Liver (tissue), 9 donors: ENCODE data around the gene ERP27. TPM values are rescaled to one million over a fixed set of nuclear protein-coding genes. Genes with fewer than 3 reads are reported as not detected.

Experiments
- DNase-seq: peaks from one replicate; pipeline ENCODE4 v3.0.0-alpha.2; 2017; ENCODE audit warnings: low spot score
- H3K27ac ChIP-seq, 2 donors: one replicate each; pipeline ENCODE4 v1.7.0; 2013; ENCODE audit warnings: inconsistent platforms in 2 of 2, low read length in 2 of 2, control low read depth in 1 of 2, low read depth in 1 of 2, mild to moderate bottlenecking in 1 of 2
- H3K27me3 ChIP-seq, 4 donors: one replicate each; pipeline versions ENCODE4 v1.6.1 to v1.7.0; 2013; ENCODE audit warnings: low read length in 3 of 4, inconsistent platforms in 1 of 4, mild to moderate bottlenecking in 1 of 4, moderate library complexity in 1 of 4; ENCODE audit not compliant: control insufficient read depth in 4 of 4, insufficient read depth in 4 of 4
- H3K36me3 ChIP-seq, 4 donors: one replicate each; pipeline versions ENCODE4 v1.6.1 to v1.7.0; 2013; ENCODE audit warnings: low read length in 3 of 4, mild to moderate bottlenecking in 3 of 4, low read depth in 1 of 4, moderate library complexity in 1 of 4; ENCODE audit not compliant: control insufficient read depth in 4 of 4, insufficient read depth in 3 of 4
- H3K4me1 ChIP-seq, 4 donors: one replicate each; pipeline versions ENCODE4 v1.6.1 to v1.7.0; 2013; ENCODE audit warnings: low read length in 3 of 4, mild to moderate bottlenecking in 3 of 4, moderate library complexity in 1 of 4; ENCODE audit not compliant: control insufficient read depth in 4 of 4, insufficient read depth in 4 of 4
- H3K4me3 ChIP-seq, 3 donors: one replicate each; pipeline versions ENCODE4 v1.6.1 to v1.7.0; 2013; ENCODE audit warnings: low read length in 3 of 3, control low read depth in 1 of 3, low read depth in 1 of 3, mild to moderate bottlenecking in 1 of 3
- H3K9ac ChIP-seq, 2 donors: one replicate each; pipeline ENCODE4 v1.7.0; 2013; ENCODE audit warnings: low read length in 2 of 2, mild to moderate bottlenecking in 2 of 2, moderate library complexity in 2 of 2, control low read depth in 1 of 2, low read depth in 1 of 2
- H3K9me3 ChIP-seq, 4 donors: one replicate each; pipeline versions ENCODE4 v1.6.1 to v1.7.0; 2013; ENCODE audit warnings: low read length in 3 of 4; ENCODE audit not compliant: control insufficient read depth in 4 of 4
- EGR1 ChIP-seq, 2 donors: IDR thresholded peaks; 2 replicates each; pipeline ENCODE4 v1.6.1; 2016 to 2018; ENCODE audit warnings: antibody characterized with exemption in 2 of 2, low read depth in 2 of 2
- FOXA1 ChIP-seq: IDR thresholded peaks from 2 replicates; pipeline ENCODE4 v1.6.1; 2016; ENCODE audit warnings: antibody characterized with exemption
- GABPA ChIP-seq, 2 donors: IDR thresholded peaks in 1 of 2; conservative IDR thresholded peaks in 1 of 2; 2 replicates each; pipeline ENCODE4 v1.6.1; 2016; ENCODE audit warnings: antibody characterized with exemption in 2 of 2, mild to moderate bottlenecking in 1 of 2, moderate library complexity in 1 of 2
- HNF4A ChIP-seq, 2 donors: conservative IDR thresholded peaks; 2 replicates each; pipeline ENCODE4 v1.6.1; 2016; ENCODE audit warnings: antibody characterized with exemption in 2 of 2, mild to moderate bottlenecking in 2 of 2
- JUND ChIP-seq, 2 donors: IDR thresholded peaks; 2 replicates each; pipeline ENCODE4 v1.6.1; 2016; ENCODE audit warnings: antibody characterized with exemption in 2 of 2
- NR2F2 ChIP-seq: IDR thresholded peaks from 2 replicates; pipeline ENCODE4 v1.6.1; 2016; ENCODE audit warnings: antibody characterized with exemption
- RAD21 ChIP-seq, 2 donors: IDR thresholded peaks; 2 replicates each; pipeline ENCODE4 v1.6.1; 2016; ENCODE audit warnings: antibody characterized with exemption in 2 of 2, mild to moderate bottlenecking in 2 of 2
- REST ChIP-seq: IDR thresholded peaks from 2 replicates; pipeline ENCODE4 v1.6.1; 2016; ENCODE audit warnings: antibody characterized with exemption, mild to moderate bottlenecking
- SP1 ChIP-seq: IDR thresholded peaks from 2 replicates; pipeline ENCODE4 v1.6.1; 2018; ENCODE audit warnings: antibody characterized with exemption, mild to moderate bottlenecking
- WGBS: extraction: QIAGEN DNeasy Blood & Tissue Kit; methylation state at CpG from one replicate; pipeline ENCODE4 v1.1.7; 2013; 5-methylcytosine and 5-hydroxymethylcytosine counted together
- polyA plus RNA-seq, 2 donors: library from polyadenylated mRNA; stranded (reverse) in 1 of 2; unstranded in 1 of 2; fragments of 200-250 nt in 1 of 2; fragments of >200 nt in 1 of 2; fragmentation: Nextera tagmentation in 1 of 2; extraction: Ambion mirVana in 1 of 2; gene quantifications; one replicate each; pipeline versions ENCODE4 v1.2.1 to v1.2.3, GENCODE V29; 2013 to 2015
- total RNA-seq, 2 donors: library from RNA; depleted of rRNA; stranded (reverse); fragments of >200 nt; gene quantifications; one replicate each; pipeline ENCODE4 v1.2.3, GENCODE V29; 2014
- TF ChIP-seq, protein P1 (sequence below): IDR thresholded peaks from 2 replicates; pipeline ENCODE4 v1.6.1; 2016; ENCODE audit warnings: antibody characterized with exemption
- donor health status: healthy.
- donor health status: healthy.
- donor health status: healthy.
- donor health status: healthy.
- donor health status: healthy.

Gene ERP27
- total and polyA plus RNA-seq, 4 donors: 0.14 to 5.8 (median 0.51) TPM

DNA sequence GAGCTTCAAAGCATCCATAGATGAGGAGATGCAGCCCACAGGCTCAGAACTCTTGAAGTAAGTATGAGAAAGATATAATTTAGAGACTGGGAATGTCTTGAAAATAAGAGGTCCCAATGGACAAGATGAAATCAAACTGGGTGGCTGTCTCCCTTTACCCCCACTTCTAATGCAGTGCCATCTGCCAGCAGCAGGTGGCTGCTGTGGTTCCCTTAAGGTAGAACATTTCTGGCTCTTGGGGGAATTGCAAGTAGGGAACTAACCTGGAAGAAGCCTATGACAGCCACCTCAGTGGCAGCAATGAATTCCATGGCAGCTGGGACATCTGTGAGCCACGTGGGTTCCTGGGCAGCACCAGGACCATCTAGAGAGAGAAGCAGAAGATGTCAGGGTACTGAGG is 648 bp downstream of the ERP27 start:
- no peak for DNase-seq
- Histone ChIP-seq H3K27ac (no peak overlapping the region), H3K4me3 (no peak overlapping the region), H3K36me3 (peaks cover 0 to 7% (median 0%) of the 10 kb centered on the region in 4 donors), H3K27me3 (no peaks in the 10 kb centered on the region), H3K9me3 (no peaks in the 10 kb centered on the region), H3K4me1 (no peaks in the 10 kb centered on the region), H3K9ac (no peak overlapping the region)
- TF ChIP-seq, protein P1, sequence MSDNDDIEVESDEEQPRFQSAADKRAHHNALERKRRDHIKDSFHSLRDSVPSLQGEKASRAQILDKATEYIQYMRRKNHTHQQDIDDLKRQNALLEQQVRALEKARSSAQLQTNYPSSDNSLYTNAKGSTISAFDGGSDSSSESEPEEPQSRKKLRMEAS: no peak
- TF ChIP-seq HNF4A (conservative IDR thresholded peaks at IDR 0.05): no peak
- TF ChIP-seq EGR1 (IDR thresholded peaks at IDR 0.05; ENCODE audit: low read depth in 2 of 2): no peak
- TF ChIP-seq RAD21 (IDR thresholded peaks at IDR 0.05): no peak
- TF ChIP-seq SP1: no peak
- no peak for TF ChIP-seq REST
- no peak for TF ChIP-seq JUND (IDR thresholded peaks at IDR 0.05)
- 81% methylated on average over 1 of the region's 1 CpG for WGBS

GRCh38 chr12:14937014-14937413 is 1.3 kb downstream of the ERP27 start:
- Histone ChIP-seq H3K4me3 (no peak overlapping the region), H3K4me1 (no peaks in the 10 kb centered on the region), H3K9me3 (no peaks in the 10 kb centered on the region), H3K9ac (no peak overlapping the region), H3K27ac (no peak overlapping the region), H3K36me3 (peaks cover 0 to 3% (median 0%) of the 10 kb centered on the region in 4 donors), H3K27me3 (no peaks in the 10 kb centered on the region)
- no peak for DNase-seq
- 94% methylated on average over 3 of the region's 3 CpGs for WGBS
- TF ChIP-seq NR2F2: no peak
- TF ChIP-seq, protein P1: no peak
- TF ChIP-seq JUND (IDR thresholded peaks at IDR 0.05): no peak
- no peak for TF ChIP-seq GABPA (IDR thresholded peaks at IDR 0.05 in 1 of 2, conservative IDR thresholded peaks at IDR 0.05 in 1 of 2)
- TF ChIP-seq HNF4A (conservative IDR thresholded peaks at IDR 0.05): no peak
- TF ChIP-seq RAD21 (IDR thresholded peaks at IDR 0.05): no peak

DNA sequence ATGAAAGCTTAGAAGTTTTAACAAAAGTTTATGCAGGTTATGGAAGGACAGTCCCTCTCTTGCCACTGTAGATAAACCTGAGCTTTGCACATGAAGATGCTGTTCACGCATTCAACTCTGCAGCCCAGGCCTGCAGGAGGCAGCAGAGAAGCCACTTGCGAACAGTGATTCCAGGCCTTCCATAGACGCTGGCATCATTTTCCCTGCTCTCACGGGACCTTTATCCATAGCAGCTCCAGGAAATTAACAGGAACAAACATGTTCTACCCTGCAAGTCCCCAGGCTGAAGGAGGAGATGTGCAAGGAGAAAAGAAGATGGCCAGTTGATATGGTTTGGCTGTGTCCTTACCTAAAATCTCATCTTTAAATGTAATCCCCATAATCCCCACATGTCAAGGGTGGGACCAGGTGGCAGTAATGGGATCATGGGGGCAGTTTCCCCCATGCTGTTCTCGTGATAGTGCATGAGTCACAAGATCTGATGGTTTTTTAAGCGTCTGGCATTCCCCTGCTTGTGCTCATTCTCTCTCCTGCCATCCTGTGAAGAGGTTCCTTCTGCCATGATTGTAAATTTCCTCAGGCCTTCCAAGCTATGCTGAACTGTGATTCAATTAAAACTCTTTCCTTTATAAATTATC is 2.0 kb downstream of the ERP27 start:
- H3K9ac ChIP-seq: no peak overlapping the region
- no peak overlapping the region for H3K4me3 ChIP-seq
- H3K36me3 ChIP-seq: no peaks in the 10 kb centered on the region
- H3K4me1 ChIP-seq: no peaks in the 10 kb centered on the region
- H3K9me3 ChIP-seq: no peaks in the 10 kb centered on the region
- H3K27ac ChIP-seq: no peak overlapping the region
- H3K27me3 ChIP-seq: no peaks in the 10 kb centered on the region
- no peak for DNase-seq
- no peak for TF ChIP-seq FOXA1
- peak in 1 of 2 donors; percentile 28 for TF ChIP-seq RAD21 (IDR thresholded peaks at IDR 0.05)
- WGBS: 86% methylated on average over 6 of the region's 6 CpGs
